ENCODE measurements around the gene SRPX2.

DNA sequence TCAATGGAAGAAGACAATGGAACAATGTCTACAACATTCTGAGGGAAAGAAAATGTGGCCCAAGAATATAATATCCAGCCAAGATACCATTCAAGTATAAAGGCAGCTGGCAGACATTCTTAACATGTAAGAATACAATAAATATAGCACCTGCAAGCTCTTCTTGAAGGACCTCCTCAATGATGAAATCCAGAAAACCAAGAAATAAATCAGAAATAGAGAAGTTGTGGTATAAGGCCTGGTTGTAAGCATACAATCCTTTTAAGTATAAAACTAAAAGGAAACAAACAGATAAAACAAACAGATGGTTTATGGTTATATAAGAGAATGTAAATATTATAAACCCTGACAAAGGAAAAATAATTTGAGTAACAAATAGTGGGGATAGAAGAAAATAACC is 54.6 kb downstream of the SRPX2 start:
- no peak for TF ChIP-seq KLF6 (CRISPR knock-in tag; IDR thresholded peaks at IDR 0.05)
- TF ChIP-seq PATZ1 (CRISPR knock-in tag; IDR thresholded peaks at IDR 0.05): no peak
- TF ChIP-seq, protein P1, sequence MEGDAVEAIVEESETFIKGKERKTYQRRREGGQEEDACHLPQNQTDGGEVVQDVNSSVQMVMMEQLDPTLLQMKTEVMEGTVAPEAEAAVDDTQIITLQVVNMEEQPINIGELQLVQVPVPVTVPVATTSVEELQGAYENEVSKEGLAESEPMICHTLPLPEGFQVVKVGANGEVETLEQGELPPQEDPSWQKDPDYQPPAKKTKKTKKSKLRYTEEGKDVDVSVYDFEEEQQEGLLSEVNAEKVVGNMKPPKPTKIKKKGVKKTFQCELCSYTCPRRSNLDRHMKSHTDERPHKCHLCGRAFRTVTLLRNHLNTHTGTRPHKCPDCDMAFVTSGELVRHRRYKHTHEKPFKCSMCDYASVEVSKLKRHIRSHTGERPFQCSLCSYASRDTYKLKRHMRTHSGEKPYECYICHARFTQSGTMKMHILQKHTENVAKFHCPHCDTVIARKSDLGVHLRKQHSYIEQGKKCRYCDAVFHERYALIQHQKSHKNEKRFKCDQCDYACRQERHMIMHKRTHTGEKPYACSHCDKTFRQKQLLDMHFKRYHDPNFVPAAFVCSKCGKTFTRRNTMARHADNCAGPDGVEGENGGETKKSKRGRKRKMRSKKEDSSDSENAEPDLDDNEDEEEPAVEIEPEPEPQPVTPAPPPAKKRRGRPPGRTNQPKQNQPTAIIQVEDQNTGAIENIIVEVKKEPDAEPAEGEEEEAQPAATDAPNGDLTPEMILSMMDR (CRISPR knock-in tag; IDR thresholded peaks at IDR 0.05): no peak
- TF ChIP-seq TCF12 (IDR thresholded peaks at IDR 0.05): no peak
- TF ChIP-seq TCF12 (CRISPR knock-in tag; IDR thresholded peaks at IDR 0.05): no peak
- TF ChIP-seq ZNF274 (CRISPR knock-in tag; IDR thresholded peaks at IDR 0.05): no peak
- no peak for TF ChIP-seq ZNF570 (CRISPR knock-in tag; IDR thresholded peaks at IDR 0.05; ENCODE audit: borderline replicate concordance)
- TF ChIP-seq FLYWCH1 (CRISPR knock-in tag; IDR thresholded peaks at IDR 0.05): no peak
- TF ChIP-seq ZNF10 (CRISPR knock-in tag; IDR thresholded peaks at IDR 0.05; ENCODE audit: borderline replicate concordance, low read depth): no peak
- TF ChIP-seq, protein P2, sequence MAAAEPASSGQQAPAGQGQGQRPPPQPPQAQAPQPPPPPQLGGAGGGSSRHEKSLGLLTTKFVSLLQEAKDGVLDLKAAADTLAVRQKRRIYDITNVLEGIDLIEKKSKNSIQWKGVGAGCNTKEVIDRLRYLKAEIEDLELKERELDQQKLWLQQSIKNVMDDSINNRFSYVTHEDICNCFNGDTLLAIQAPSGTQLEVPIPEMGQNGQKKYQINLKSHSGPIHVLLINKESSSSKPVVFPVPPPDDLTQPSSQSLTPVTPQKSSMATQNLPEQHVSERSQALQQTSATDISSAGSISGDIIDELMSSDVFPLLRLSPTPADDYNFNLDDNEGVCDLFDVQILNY (CRISPR knock-in tag; conservative IDR thresholded peaks at IDR 0.05): no peak
- no peak for TF ChIP-seq JUND (CRISPR knock-in tag; IDR thresholded peaks at IDR 0.05)
- TF ChIP-seq EP300 (IDR thresholded peaks at IDR 0.05; ENCODE audit: low read depth in 2 of 2, low read length in 2 of 2): no peak
- TF ChIP-seq EP300 (CRISPR knock-in tag; IDR thresholded peaks at IDR 0.05; ENCODE audit: borderline replicate concordance): no peak
- no peak for TF ChIP-seq MXD4 (CRISPR knock-in tag; IDR thresholded peaks at IDR 0.05)
- no peak for TF ChIP-seq PHF21A (CRISPR knock-in tag; IDR thresholded peaks at IDR 0.05)
